GM19452 (cell line): ENCODE measurements around the gene PTPN13.

Experiments used
- ATAC-seq: cut with Tn5 transposase; IDR thresholded peaks from one replicate; pipeline ENCODE4 v1.9.1; 2021; ENCODE audit not compliant: unreplicated experiment

Gene PTPN13

DNA sequence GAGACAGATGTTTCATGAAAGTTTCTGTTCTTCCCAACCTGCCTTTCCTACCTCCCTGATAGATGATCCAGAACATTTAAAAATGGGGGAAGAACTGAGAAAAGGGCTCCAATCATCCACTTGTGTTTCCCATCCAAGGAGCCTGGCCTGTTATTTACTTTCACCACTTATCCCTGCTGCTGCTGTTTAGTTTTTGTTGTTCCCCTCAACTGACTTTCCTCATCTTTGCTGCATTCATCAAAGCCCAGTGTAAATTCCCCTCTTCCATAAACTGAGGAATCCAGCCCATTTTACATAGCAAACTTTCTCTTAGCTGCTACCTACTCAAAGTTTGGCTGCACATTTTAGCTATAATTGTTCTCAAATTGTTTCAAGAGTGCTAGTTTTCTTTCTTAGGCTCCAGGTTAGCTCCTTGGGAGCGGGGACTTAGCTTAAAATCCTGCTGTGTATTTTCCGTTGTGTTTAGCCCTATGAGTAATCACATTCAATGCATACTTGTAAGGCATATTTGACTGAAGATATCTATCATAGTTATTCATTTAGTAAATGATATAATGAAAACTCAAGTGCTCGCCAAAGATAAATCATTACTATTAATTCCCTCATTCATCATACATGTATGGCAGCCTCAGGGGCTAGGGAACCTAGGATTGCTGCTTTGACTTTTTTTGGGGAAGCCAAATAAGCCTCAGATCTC, 1.4 kb upstream of the PTPN13 start:
- no peak for ATAC-seq

DNA sequence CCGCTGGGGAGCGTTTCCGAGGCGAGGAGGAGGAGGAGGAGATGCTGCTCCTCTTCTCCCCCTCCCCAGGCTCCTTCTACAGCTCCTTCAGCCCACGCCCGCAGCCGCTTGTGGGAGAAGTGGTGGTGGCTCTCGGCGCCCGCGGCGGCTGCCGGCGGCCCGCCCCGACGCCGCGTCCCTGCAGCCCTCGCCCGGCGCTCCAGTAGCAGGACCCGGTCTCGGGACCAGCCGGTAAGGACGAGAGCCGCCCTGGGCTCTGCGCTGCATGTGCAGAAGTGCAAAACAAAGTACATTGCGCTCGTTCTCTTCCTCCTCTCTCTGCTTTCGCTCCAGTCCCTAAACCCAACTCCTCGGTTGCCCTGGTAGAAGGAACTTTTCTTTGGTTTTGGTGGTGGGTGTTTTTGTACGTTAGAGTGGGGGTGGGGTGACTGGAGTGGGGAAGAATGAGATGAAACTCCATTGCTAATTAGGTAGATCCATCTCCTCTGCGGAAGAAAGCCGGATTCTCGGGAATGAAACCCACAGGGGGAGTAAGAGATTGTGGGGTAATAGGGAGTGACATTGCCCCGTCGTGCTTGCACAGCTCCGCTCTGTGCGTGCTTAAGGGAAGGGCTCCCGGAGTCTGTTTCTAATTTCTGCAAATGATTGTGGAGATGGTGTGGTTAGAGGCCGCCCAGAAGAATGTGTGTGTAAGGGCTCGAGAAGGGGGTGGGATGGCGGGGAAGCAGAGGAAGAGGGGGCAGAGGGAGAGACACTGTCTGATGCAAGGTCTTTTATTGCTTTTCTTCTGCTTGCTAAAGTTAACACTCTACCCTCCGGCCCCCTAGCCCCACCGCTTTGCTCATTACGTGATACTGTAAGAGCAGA, 677 bp downstream of the PTPN13 start:
- ATAC-seq, result peak; percentile 17

GRCh38 chr4:86595426-86595805, 1.3 kb downstream of the PTPN13 start:
- no peak for ATAC-seq

DNA sequence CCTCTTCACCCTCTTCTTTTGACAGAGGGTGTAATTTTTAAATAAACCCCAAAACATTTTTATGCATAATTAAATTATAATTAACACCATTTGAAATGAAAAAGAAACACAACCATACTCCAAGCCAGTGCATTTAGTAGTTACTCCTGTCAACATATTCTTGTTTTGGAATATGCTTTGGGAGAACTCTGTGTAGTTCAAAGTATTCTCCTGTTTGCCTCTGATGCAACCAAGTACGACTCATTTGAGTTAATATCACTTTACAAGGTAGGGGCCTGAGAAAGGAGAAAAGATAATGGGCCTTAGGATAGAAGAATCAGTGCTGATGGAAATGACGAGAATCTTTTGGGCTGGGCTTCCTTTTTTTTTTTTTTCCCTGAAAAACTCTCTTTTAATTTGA, 2.7 kb downstream of the PTPN13 start:
- no peak for ATAC-seq

DNA sequence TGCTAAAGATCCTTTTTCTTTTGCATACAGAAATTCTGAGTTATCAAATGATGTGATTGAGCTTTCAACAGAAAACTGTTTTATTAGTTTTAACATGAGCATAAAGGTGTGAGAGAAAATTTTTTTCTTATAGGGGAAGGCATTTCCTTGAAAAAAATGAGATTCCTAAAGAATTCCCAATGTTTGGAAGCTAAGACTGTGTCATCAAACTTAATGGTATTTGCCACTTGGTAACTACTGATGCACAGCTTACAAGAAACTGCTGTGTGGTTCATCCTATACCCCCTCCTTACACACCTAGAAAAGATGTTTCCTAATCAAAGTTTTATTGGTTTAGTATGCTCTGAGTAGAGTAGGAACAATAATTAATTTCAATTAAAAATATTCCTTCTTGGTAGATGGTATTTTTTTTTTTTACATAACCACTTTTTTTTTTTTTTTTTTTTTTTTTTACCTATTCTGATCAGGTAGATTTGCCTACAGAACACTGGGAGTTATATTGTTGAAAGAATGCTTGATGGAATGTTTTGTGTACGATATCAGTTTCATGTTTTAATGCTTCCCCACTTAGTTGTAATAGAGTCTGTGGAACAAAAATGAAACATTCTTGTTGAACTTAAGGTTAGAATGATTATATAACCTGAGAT, 6.0 kb downstream of the PTPN13 start:
- ATAC-seq, result no peak

DNA sequence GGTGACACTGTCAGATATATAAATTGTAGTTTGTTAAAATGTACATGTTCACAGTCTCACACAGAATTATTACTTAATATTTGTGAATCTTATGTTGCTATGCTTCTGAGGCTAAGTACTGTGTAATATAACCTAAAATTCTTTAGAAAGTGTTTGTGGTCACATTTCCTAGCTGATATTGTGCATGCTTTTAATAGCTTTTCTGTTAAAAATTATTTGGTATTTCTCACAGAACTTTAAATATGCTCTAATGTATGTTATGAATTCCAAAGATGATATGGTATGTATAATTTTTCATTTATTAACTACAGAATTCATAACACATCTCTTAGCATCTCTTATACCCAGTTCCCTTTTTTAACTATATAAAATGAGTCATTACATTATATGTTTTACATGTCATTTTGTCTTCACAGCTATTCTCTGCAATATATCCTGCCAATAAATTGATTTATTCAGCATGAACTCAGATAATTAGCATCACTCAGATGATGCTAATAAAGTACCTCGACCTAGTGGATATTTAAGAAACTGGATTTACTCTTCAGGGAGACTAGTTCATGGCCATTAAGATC, 9.3 kb downstream of the PTPN13 start:
- no peak for ATAC-seq

DNA sequence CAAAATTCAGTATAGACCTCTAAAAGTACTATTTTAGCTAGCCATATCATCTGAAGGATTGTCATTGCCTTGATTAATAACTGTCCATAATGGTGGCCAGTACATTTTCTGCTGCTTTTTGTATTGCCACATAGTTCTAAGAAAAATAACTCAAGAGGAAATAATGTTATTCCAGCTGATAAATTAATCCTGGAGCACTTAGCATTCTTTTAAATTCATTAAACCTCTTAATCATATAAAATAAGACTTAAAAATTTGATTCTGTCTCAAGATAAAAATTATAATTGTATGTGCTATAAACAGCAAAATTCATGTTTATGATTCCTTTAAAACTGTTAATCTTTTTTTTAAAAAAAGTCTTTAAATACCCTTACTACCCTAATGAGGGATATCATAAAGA, 12.7 kb downstream of the PTPN13 start:
- ATAC-seq, result no peak

DNA sequence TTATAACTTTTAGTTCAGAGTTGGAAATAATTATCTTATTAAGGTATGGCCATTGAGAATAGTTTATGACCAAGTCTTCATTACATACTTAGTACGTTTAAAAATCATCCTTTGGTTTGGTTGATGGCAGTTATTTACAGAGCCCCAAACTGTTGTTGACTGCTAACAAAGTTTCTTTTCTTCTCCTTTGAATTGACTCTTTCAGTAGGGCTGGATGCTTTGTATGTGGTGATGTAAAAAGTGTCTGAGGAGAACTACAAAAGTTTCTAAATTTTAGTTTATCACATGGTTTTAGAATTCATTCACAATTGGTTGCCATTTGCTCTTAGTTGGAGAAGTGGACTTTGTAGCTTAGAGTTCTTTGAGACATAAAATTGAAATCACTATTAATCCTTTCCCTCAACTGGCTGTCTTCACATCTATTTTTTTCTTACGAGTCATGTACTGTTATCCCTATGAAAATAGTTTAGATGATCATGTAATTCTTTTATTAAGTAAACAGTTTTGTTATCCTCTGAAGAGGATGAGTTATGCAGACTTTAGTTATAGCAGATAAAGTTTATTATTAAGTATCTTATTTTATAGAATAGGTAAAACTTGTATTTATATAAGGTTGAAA, 14.8 kb downstream of the PTPN13 start:
- no peak for ATAC-seq

- ATAC-seq, result no peak
These were observed 17.6 kb downstream of the PTPN13 start for GRCh38 chr4:86611757-86612156.

GRCh38 chr4:86613734-86614133, 19.6 kb downstream of the PTPN13 start:
- no peak for ATAC-seq

GRCh38 chr4:86614865-86615264, 20.8 kb downstream of the PTPN13 start:
- ATAC-seq, result no peak

- no peak for ATAC-seq
These were observed 21.4 kb downstream of the PTPN13 start for GRCh38 chr4:86615501-86615900.

DNA sequence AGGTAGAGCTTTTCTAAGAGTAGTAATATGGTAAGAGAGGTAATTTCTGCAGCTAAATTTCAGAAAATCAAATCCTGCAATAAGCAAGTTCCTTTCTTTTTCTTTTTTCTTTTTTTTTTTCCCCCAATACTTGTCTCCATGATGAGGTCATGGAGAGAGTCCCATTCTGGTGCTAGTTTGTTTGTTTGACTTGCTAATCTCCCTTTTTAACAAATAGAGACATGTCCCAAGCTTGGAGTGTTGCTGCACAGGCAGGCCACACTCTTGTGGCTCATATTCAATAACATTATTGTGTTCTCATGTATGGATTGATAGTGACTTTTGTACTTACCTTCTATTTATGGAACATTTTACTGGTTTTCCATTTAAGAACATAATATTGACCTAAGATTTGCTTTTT, 25.5 kb downstream of the PTPN13 start:
- ATAC-seq, result no peak

GRCh38 chr4:86621435-86621834, 27.3 kb downstream of the PTPN13 start:
- ATAC-seq, result no peak

DNA sequence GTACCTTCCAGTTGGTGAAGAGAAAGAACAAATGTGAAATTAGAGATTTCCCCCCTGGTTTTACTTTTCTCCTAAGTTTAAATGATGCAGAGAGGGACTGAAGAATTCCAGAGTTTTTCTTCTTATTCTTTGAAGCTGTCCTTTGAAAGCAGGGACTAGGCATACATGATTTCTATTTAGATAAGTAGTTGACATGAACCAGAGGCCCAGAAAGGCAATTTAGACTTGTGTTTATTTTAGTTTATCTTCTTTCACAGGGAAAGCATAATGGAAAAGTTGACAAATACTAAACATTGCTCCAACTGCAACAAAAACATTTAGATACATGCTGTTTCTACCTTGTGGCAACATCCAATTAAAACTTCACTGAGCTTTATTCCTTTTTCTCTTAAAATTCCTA, 32.0 kb downstream of the PTPN13 start:
- no peak for ATAC-seq

- ATAC-seq, result no peak
These were observed 33.5 kb downstream of the PTPN13 start for GRCh38 chr4:86627462-86628135.

DNA sequence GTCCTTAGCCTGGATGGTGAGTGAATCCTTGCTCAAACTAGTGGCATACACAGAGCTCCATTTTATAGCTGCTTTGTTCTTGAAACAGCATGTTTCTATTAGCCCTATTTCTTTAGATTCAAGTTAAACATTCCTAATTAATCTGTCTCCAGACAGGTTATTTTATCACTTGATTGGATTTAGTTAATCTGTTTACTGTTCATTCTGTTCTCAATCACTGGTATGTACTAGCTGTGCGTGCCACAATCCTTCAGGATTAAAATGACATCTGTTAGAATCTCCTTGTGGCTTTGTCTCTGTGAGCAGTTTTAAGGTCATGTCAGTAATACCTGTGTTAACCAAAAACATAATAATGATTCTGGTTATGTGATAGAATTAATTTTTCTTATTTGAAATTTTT, 36.5 kb downstream of the PTPN13 start:
- ATAC-seq, result no peak

GRCh38 chr4:86631166-86631565, 37.1 kb downstream of the PTPN13 start:
- no peak for ATAC-seq

DNA sequence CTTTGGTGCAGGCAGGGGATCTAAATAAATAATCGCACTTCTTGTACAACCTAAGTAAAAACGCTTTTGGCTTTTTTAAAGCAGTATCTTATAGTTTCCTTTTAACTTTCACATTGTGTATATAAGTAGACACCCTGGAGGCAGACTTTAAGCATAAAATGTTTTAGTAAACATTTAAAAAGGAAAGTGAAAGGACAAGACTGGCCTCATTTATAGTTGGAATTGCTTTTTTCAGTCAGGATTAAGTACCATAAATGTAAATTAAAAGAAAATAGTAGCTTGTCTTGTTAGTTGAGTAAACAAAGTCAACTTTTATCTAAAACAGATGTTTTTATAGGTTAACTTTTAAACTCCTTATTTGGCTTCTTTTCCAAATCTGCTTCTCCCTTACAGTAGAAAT, 39.7 kb downstream of the PTPN13 start:
- ATAC-seq, result no peak

- no peak for ATAC-seq
These were observed 46.4 kb downstream of the PTPN13 start for GRCh38 chr4:86640469-86640868.
